HG03108 (cell line): ENCODE results near the gene RHBDD3.

ENCODE experiments used
- ATAC-seq: cut with Tn5 transposase; IDR thresholded peaks from one replicate; pipeline ENCODE4 v1.9.1; 2021; ENCODE audit warnings: moderate library complexity; ENCODE audit not compliant: unreplicated experiment

RHBDD3 gene

GRCh38 chr22:29269731-29270474 lies 2.1 kb upstream of the RHBDD3 start:
- ATAC-seq: no peak

GRCh38 chr22:29269230-29269604 lies 1.4 kb upstream of the RHBDD3 start:
- ATAC-seq: no peak

GRCh38 chr22:29268511-29269229 lies 889 bp upstream of the RHBDD3 start:
- peak; percentile 9 for ATAC-seq

- no peak for ATAC-seq
Observed at GRCh38 chr22:29267462-29267857, 321 bp downstream of the RHBDD3 start.

GRCh38 chr22:29266564-29267461 lies 968 bp downstream of the RHBDD3 start:
- ATAC-seq: no peak

GRCh38 chr22:29265929-29266328 lies 1.9 kb downstream of the RHBDD3 start:
- no peak for ATAC-seq

- no peak for ATAC-seq
Observed at GRCh38 chr22:29265305-29265704, 2.5 kb downstream of the RHBDD3 start.

- ATAC-seq: no peak
Observed at GRCh38 chr22:29263791-29264276, 3.9 kb downstream of the RHBDD3 start.

- no peak for ATAC-seq
Observed at GRCh38 chr22:29260601-29261315, 7.0 kb downstream of the RHBDD3 start.

GRCh38 chr22:29260031-29260560 lies 7.7 kb downstream of the RHBDD3 start:
- ATAC-seq: no peak

- ATAC-seq: no peak
Observed at GRCh38 chr22:29259253-29259899, 8.4 kb downstream of the RHBDD3 start.

- no peak for ATAC-seq
Observed at GRCh38 chr22:29258407-29259252, 9.2 kb downstream of the RHBDD3 start.

- no peak for ATAC-seq
Observed at GRCh38 chr22:29257751-29258181, 10.0 kb downstream of the RHBDD3 start.

GRCh38 chr22:29256606-29257325 lies 11.0 kb downstream of the RHBDD3 start:
- ATAC-seq: no peak

- no peak for ATAC-seq
Observed at GRCh38 chr22:29255064-29255621, 12.6 kb downstream of the RHBDD3 start.

GRCh38 chr22:29254286-29254660 lies 13.5 kb downstream of the RHBDD3 start:
- ATAC-seq: no peak

GRCh38 chr22:29253561-29254285 lies 14.1 kb downstream of the RHBDD3 start:
- ATAC-seq: no peak
